VCaP (cell line): ENCODE measurements around the gene POSTN.
"Not testable (repeated sequence)": the region's sequence is repeated elsewhere in the genome, so short reads cannot be mapped to it uniquely, and the experiment has no call there.

Experiments used
- H3K27ac ChIP-seq: fragments of 450-650 bp; 2 replicates; pipeline ENCODE4 v1.5.1; 2017
- TF ChIP-seq, protein P1 (sequence below): fragments of 450-650 bp; conservative IDR thresholded peaks from 2 replicates; pipeline ENCODE4 v1.5.1; 2017; ENCODE audit warnings: mild to moderate bottlenecking, moderate library complexity

POSTN gene

DNA sequence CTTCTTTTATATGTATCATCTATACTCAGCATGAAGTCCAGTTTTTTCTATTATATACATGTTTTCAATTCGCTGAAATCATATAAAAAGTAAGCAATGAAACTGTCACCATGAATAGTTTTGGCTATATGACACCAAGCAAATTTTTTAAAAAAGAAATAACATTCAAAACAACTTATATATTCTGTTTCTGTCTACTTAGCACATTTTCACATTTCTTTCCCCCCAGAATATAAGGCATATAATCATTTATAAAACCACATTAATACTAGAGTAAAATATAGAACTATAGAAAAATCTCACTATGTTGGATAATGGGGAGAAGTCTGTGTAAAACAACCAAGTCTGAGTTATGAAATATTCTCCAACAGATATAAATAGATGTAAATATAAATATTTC, 33.1 kb downstream of the POSTN start:
- H3K27ac ChIP-seq: no peak overlapping the region
- TF ChIP-seq, protein P1, sequence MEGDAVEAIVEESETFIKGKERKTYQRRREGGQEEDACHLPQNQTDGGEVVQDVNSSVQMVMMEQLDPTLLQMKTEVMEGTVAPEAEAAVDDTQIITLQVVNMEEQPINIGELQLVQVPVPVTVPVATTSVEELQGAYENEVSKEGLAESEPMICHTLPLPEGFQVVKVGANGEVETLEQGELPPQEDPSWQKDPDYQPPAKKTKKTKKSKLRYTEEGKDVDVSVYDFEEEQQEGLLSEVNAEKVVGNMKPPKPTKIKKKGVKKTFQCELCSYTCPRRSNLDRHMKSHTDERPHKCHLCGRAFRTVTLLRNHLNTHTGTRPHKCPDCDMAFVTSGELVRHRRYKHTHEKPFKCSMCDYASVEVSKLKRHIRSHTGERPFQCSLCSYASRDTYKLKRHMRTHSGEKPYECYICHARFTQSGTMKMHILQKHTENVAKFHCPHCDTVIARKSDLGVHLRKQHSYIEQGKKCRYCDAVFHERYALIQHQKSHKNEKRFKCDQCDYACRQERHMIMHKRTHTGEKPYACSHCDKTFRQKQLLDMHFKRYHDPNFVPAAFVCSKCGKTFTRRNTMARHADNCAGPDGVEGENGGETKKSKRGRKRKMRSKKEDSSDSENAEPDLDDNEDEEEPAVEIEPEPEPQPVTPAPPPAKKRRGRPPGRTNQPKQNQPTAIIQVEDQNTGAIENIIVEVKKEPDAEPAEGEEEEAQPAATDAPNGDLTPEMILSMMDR: no peak

DNA sequence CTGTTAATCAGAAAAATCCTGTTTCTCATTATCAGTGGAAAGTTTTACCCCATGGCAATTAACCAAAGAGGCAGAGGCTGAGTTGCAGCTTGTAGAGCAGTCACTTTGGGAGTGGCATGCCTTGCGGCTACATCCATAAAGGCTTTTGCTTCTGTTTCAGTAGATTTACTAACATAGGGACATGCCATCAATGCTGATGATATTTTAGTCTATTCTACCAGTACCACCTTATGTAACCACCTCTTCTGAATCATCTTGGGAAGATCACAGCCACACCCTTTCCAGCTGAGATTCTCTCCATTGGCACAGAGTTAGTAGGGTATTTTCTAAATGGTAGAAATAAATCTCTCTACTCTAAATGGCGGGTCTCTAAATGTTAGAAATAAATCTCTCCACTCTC, 37.5 kb downstream of the POSTN start:
- H3K27ac ChIP-seq: no peak overlapping the region
- TF ChIP-seq, protein P1: no peak

DNA sequence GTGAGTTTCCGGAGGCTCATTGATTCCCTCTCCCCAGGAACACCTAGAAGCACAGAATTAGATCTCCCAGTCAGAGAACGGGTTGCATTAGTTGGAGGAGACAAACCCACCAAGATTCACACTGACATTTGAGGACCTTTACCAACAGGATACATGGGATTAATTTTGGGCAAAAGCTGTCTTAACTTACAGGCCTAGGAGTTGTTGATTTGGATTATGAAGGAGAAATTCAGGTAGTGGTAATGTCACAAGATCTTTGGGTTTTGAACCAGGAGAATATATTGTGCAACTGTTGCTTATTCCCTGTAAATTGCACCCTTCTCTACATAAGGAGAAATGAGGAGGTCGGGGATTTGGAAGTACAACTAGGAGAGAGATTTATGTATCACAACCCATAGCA, 38.0 kb downstream of the POSTN start:
- H3K27ac ChIP-seq: no peak overlapping the region
- TF ChIP-seq, protein P1: no peak

DNA sequence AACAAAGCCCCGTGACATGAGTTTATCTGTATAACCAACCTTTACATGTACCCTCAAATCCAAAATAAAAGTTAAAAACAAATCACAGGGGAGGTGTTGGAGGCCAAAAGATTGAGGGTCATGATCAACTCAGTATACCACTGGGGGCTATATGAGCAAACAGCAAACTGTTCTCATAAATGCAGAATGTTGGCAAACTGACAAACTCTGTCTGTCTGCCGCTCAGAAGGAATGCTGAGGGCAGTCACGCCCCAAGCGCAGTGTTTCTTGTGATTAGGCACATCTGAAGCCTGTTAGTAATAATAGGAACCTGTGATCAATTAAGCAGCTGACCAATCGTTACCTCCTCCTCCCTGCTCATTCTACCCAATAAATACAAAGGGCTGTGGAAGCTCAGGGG, 39.8 kb downstream of the POSTN start:
- not testable (repeated sequence) for H3K27ac ChIP-seq

DNA sequence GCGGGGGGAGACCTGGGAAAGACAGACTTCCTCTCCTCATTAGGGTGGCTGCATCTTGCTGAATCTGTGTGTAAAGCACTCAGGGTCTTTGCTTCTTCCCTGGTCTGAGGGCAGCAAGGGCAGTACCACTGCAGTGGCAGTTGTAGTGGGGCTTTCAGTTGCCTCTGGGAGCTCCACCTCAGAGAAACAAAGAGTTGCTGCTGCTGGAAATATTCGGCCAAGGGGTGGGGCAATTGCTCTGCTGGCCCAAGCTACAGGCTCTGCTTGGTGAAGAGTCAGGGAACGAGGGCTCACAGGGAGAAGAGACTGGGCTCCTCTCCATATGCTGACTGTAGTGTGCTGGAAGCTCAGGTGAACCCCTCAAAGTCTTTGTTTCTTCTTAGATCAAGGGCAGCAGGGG, 52.5 kb downstream of the POSTN start:
- TF ChIP-seq, protein P1: no peak
- H3K27ac ChIP-seq: no peak overlapping the region

DNA sequence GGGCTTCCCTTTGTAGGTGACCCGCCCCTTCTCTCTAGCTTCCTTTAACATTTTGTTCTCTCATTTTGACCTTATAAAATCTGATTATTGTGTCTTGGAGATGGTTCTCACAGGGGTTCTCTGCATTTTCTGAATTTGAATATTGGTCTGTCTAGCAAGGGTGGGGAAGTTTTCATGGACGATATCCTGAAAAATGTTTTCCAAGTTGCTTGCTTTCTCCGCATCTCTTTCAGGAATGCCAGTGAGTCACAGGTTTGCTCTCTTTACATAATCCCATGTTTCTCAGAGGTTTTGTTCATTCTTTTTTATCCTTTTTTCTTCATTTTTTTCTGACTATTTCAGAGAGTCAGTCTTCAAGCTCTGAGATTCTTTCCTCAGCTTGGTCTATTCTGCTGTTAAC, 53.6 kb downstream of the POSTN start:
- TF ChIP-seq, protein P1: no peak
- H3K27ac ChIP-seq: no peak overlapping the region

DNA sequence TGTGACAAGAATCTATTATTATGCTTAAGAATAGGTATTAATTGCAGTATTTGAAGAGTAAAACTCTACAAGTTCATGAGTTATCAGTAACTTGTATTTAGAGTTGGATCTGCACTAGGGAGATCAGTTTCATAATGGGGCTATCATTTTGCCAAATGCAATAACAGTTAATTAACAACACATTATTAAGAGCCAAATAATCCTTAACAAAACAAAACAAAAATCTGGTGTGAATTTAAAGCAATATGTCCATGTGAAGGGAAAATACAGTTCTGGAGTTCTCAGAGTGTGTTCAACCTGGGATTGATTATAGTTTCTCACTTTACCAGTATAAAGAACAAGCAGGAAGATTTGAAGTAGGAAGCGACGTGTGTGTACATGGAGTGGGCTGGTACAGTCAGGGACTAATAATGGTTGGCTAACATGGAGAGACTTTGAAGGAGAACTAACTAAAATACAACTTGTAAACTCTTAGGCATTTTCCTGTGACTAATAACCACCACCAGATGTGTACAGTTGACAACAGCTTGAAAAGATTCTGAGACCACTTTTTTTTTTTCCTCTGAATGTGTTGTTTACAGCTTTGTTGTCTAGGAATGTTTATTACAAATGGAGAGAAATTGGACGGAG, 58.5 kb downstream of the POSTN start:
- H3K27ac ChIP-seq: no peak overlapping the region
- TF ChIP-seq, protein P1: no peak

DNA sequence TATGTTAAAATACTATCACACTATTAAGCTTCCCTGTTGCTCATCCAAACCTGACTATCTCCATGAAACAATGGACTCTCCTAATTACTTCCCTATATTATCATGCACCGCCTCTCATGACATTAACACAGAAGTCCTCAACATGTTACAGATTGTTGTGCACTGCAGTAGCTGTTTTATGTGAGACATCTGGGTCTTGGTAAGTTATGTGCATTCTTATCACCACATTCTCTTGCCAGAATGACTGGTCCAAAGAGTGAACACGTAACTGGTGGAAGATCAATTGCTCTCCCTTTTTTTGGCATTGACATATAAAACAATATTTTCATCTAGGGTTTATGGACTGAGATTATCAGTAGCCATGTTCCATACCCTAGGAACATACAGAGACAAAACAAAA, 59.4 kb downstream of the POSTN start:
- H3K27ac ChIP-seq: no peak overlapping the region
- TF ChIP-seq, protein P1: no peak
